Nephron progenitor cell (in vitro differentiated cells): ENCODE measurements around the gene SGK1.

Experiments
- DNase-seq: peaks from one replicate; pipeline ENCODE4 v3.0.0; 2021
- H3K27ac Mint-ChIP-seq: 2 replicates; pipeline ENCODE4 v1.8.0; 2021; ENCODE audit warnings: mild to moderate bottlenecking, moderate library complexity, mixed read lengths
- H3K27me3 Mint-ChIP-seq: 2 replicates; pipeline ENCODE4 v1.8.0; 2021; ENCODE audit warnings: mild to moderate bottlenecking, low read depth, mixed read lengths; ENCODE audit not compliant: poor library complexity
- H3K36me3 Mint-ChIP-seq: 2 replicates; pipeline ENCODE4 v1.8.0; 2021; ENCODE audit warnings: low read depth, mixed read lengths
- H3K4me1 Mint-ChIP-seq: 2 replicates; pipeline ENCODE4 v1.8.0; 2021; ENCODE audit warnings: mixed read lengths
- H3K4me3 Mint-ChIP-seq: 2 replicates; pipeline ENCODE4 v1.8.0; 2021; ENCODE audit warnings: mild to moderate bottlenecking, moderate library complexity, mixed read lengths
- H3K9me3 Mint-ChIP-seq: 2 replicates; pipeline ENCODE4 v1.8.0; 2021; ENCODE audit warnings: mild to moderate bottlenecking, moderate library complexity, mixed read lengths
- CTCF ChIP-seq: fragments of 200-600 bp; sonication (generic); IDR thresholded peaks from 2 replicates; pipeline ENCODE4 v1.5.0; 2021; ENCODE audit warnings: antibody characterized with exemption

The SGK1 gene

GRCh38 chr6:134318974-134319281 is 1.0 kb upstream of the SGK1 start:
- Mint-ChIP-seq H3K4me3 (peak overlapping the region; percentile 58), H3K9me3 (no peaks in the 10 kb centered on the region), H3K27me3 (peaks cover 39% of the 10 kb centered on the region), H3K4me1 (peaks cover 17% of the 10 kb centered on the region), H3K27ac (no peak overlapping the region), H3K36me3 (no peaks in the 10 kb centered on the region)
- no peak for TF ChIP-seq CTCF
- no peak for DNase-seq

- H3K36me3 Mint-ChIP-seq: no peaks in the 10 kb centered on the region
- peaks cover 17% of the 10 kb centered on the region for H3K4me1 Mint-ChIP-seq
- H3K4me3 Mint-ChIP-seq: peak overlapping the region; percentile 89
- DNase-seq: no peak
- H3K27me3 Mint-ChIP-seq: peaks cover 39% of the 10 kb centered on the region
- TF ChIP-seq CTCF: no peak
- no peaks in the 10 kb centered on the region for H3K9me3 Mint-ChIP-seq
- no peak overlapping the region for H3K27ac Mint-ChIP-seq
Measured at GRCh38 chr6:134318236-134318973, 493 bp upstream of the SGK1 start.

GRCh38 chr6:134316733-134317431 is 1.0 kb downstream of the SGK1 start:
- no peak overlapping the region for H3K27ac Mint-ChIP-seq
- H3K27me3 Mint-ChIP-seq: peaks cover 39% of the 10 kb centered on the region
- H3K36me3 Mint-ChIP-seq: no peaks in the 10 kb centered on the region
- peaks cover 17% of the 10 kb centered on the region for H3K4me1 Mint-ChIP-seq
- H3K9me3 Mint-ChIP-seq: no peaks in the 10 kb centered on the region
- no peak for DNase-seq
- TF ChIP-seq CTCF: no peak
- peak overlapping the region; percentile 89 for H3K4me3 Mint-ChIP-seq

GRCh38 chr6:134315974-134316441 is 1.9 kb downstream of the SGK1 start:
- DNase-seq: no peak
- Mint-ChIP-seq H3K27me3 (peaks cover 39% of the 10 kb centered on the region), H3K4me3 (no peak overlapping the region), H3K36me3 (no peaks in the 10 kb centered on the region), H3K4me1 (peaks cover 17% of the 10 kb centered on the region), H3K27ac (no peak overlapping the region), H3K9me3 (no peaks in the 10 kb centered on the region)
- TF ChIP-seq CTCF: no peak

- Mint-ChIP-seq H3K4me3 (no peak overlapping the region), H3K9me3 (no peaks in the 10 kb centered on the region), H3K27ac (no peak overlapping the region), H3K36me3 (no peaks in the 10 kb centered on the region), H3K27me3 (peaks cover 36% of the 10 kb centered on the region), H3K4me1 (peaks cover 17% of the 10 kb centered on the region)
- no peak for DNase-seq
- no peak for TF ChIP-seq CTCF
Measured at GRCh38 chr6:134315189-134315588, 2.7 kb downstream of the SGK1 start.
